ENCODE results near the gene SEC23B.

GRCh38 chr20:18466894-18467730 lies 40.6 kb upstream of the SEC23B start, which contains the start of the genes DZANK1 and POLR3F:
- TF ChIP-seq MXI1 (IDR thresholded peaks at IDR 0.05; ENCODE audit: low read depth, low read length) (peak; percentile 67), SRF (IDR thresholded peaks at IDR 0.05; ENCODE audit: low read depth in 2 of 2, low read length in 2 of 2) (peak in 1 of 2 experiments; percentile 93; a peak in 2 of 4 replicates), SKIL (IDR thresholded peaks at IDR 0.05; ENCODE audit: low read depth, poor library complexity, severe bottlenecking) (peak; percentile 75), POLR2A (IDR thresholded peaks at IDR 0.05; ENCODE audit: low read depth, low read length) (peak; percentile 86), EZH2 (IDR thresholded peaks at IDR 0.05; ENCODE audit: borderline replicate concordance, control insufficient read depth, low read depth, low read length) (no peak), POLR2AphosphoS5 (IDR thresholded peaks at IDR 0.05; ENCODE audit: low read length) (peak; percentile 77; the same call in 1 of the 2 replicates), SPI1 (IDR thresholded peaks at IDR 0.05; ENCODE audit: borderline replicate concordance, insufficient read depth, low read depth, low read length) (no peak)
- TF ChIP-seq, protein P1, sequence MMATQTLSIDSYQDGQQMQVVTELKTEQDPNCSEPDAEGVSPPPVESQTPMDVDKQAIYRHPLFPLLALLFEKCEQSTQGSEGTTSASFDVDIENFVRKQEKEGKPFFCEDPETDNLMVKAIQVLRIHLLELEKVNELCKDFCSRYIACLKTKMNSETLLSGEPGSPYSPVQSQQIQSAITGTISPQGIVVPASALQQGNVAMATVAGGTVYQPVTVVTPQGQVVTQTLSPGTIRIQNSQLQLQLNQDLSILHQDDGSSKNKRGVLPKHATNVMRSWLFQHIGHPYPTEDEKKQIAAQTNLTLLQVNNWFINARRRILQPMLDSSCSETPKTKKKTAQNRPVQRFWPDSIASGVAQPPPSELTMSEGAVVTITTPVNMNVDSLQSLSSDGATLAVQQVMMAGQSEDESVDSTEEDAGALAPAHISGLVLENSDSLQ (IDR thresholded peaks at IDR 0.05): 0 out of 2 replicates have a peak, but pooled peaks have one; percentile 16
- TF ChIP-seq, protein P2, sequence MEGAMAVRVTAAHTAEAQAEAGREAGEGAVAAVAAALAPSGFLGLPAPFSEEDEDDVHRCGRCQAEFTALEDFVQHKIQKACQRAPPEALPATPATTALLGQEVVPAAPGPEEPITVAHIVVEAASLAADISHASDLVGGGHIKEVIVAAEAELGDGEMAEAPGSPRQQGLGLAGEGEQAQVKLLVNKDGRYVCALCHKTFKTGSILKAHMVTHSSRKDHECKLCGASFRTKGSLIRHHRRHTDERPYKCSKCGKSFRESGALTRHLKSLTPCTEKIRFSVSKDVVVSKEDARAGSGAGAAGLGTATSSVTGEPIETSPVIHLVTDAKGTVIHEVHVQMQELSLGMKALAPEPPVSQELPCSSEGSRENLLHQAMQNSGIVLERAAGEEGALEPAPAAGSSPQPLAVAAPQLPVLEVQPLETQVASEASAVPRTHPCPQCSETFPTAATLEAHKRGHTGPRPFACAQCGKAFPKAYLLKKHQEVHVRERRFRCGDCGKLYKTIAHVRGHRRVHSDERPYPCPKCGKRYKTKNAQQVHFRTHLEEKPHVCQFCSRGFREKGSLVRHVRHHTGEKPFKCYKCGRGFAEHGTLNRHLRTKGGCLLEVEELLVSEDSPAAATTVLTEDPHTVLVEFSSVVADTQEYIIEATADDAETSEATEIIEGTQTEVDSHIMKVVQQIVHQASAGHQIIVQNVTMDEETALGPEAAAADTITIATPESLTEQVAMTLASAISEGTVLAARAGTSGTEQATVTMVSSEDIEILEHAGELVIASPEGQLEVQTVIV (IDR thresholded peaks at IDR 0.05; ENCODE audit: borderline replicate concordance, partially characterized antibody): no peak
